Ovary (tissue), 3 donors: ENCODE data around the gene NKX1-2.

ENCODE experiments used
- CTCF ChIP-seq, 3 donors: fragments of 450-650 bp in 2 of 3; fragments of 200-600 bp in 1 of 3; IDR thresholded peaks; one replicate each; pipeline versions ENCODE4 v1.5.1 to v1.8.0; 2016 to 2022; ENCODE audit warnings: antibody characterized with exemption in 3 of 3, mild to moderate bottlenecking in 1 of 3
- EP300 ChIP-seq: sonication (generic); formaldehyde crosslinking; IDR thresholded peaks from one replicate; pipeline ENCODE4 v1.6.1; 2017; ENCODE audit warnings: antibody characterized with exemption
- POLR2A ChIP-seq: fragments of 450-650 bp; IDR thresholded peaks from one replicate; pipeline ENCODE4 v1.6.1; 2017; ENCODE audit warnings: antibody characterized with exemption, mild to moderate bottlenecking, moderate library complexity
- donor health status: DM: no; HTN: no; CAD: no.

DNA sequence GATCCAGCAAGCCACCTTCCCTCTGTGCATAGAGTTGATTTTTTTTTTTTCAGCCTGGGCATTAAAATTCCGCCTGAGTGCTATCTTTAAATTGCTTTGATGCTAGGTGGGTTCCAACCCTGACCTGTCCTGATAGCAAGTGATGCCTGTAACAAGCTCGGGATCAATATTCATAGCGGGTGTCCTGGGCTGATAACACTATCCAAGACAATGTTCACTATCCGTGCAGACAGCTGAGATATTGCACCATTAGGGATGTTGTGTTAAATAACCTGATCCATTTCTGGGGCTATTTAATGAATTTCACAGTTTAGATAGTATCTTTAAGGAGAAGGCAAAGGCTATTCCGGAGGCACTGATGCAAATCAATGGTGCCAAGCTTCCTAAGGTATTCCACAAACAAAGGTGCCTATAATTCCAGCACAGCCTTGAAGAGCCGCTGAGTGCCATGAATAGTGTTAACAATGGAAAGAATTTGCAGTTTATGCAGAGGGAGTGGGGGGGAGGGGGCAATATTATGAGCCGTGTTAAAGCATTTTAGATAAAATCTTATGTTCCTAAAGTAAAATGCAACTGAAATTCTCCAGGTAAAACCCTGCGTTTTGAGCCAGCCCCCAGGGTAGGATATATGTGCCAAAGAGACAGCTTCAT is 4.2 kb upstream of the NKX1-2 start:
- TF ChIP-seq CTCF (IDR thresholded peaks at IDR 0.05) = no peak
- no peak for TF ChIP-seq POLR2A
- TF ChIP-seq EP300 = no peak
